Measurements from ENCODE around the gene CRYGN. TPM values are rescaled to one million over a fixed set of nuclear protein-coding genes. Genes with fewer than 3 reads are reported as not detected.
A peak's percentile ranks its signal among the peaks of the same experiment; 100 is the strongest.

Gene CRYGN
- total RNA-seq, 1 donor from 2014 or later, result 3.9 TPM

- DNase-seq (ENCODE audit: low spot score) (no peak), ATAC-seq (peak; percentile 8)
- intact Hi-C loops (cut with DNase I), result no loop called here
These were observed 53.4 kb downstream of the CRYGN start for GRCh38 chr7:151386301-151387160.

- ATAC-seq (no peak), DNase-seq (ENCODE audit: low spot score) (no peak)
- intact Hi-C loops (cut with DNase I), result no loop called here
These were observed 54.2 kb downstream of the CRYGN start for GRCh38 chr7:151385626-151386300.

GRCh38 chr7:151384776-151385625, 54.9 kb downstream of the CRYGN start:
- ATAC-seq (peak; percentile 4), DNase-seq (ENCODE audit: low spot score) (peak; percentile 17)
- intact Hi-C loops (cut with DNase I), result no loop called here

DNA sequence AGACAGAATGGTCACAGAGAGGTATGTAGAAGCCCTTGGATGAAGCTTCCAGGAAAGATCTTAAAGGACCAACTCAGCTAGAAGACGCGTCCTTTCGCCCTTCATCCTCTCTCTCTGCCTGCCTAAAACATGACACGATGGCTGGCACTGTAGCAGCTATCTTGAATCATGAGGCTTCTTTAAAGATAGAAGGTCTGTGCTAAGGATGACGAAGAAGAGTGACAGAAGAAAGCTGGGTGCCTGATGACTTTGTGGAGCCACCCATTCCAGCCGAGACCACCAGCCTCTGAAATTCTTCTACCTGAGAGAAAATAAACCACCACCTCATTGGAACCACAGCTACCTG, 55.6 kb downstream of the CRYGN start:
- intact Hi-C loops (cut with DNase I), result no loop called here

GRCh38 chr7:151383638-151384351, 56.1 kb downstream of the CRYGN start:
- ATAC-seq, result no peak

More for the DNA sequence above, 55.6 kb downstream of the CRYGN start:
- ATAC-seq (no peak), DNase-seq (ENCODE audit: low spot score) (no peak)

DNA sequence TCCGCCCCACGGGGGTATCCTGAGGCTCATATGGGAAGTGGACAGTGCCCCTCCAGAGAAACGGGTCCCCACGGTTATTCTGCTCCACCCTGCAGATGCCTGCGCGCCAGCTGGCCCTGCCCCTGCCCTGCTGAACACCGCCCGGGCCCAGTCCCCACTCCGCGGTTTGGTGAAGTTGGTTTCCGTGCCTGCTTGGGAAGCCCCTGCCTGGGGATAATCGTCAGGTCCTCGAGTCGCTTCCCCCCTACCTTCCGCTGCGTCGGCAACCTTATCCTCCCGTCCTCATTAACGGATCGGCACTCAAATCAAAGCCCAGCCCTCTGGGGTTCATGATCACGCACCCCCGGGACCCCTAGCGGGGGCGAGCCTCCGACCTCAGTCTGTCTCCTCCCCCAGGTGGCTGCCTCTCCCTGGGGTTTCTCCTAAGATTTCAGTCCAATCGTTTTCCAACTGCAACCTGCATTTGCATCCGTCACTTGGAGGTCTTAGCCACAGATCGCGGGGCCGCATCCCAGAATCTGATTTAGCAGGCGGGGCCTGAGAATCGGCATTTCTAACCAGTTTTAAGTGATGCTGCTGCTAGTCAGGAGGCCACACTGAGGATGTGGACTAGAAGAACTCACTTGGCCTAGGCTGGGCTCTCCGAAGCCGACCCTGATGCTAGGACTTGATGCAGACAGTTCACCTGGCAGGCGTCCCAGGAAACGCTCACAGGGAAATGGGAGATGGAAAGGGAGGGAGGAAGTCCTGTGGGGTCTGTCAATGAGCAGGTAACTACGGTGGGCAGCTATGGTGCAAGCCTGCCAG, 57.7 kb downstream of the CRYGN start:
- ATAC-seq (peak; percentile 2), DNase-seq (ENCODE audit: low spot score) (peak; percentile 59)
- intact Hi-C loops (cut with DNase I), result no loop called here

More at GRCh38 chr7:151383638-151384351, 56.1 kb downstream of the CRYGN start:
- intact Hi-C loops (cut with DNase I), result no loop called here
- DNase-seq (ENCODE audit: low spot score), result peak; percentile 51

DNA sequence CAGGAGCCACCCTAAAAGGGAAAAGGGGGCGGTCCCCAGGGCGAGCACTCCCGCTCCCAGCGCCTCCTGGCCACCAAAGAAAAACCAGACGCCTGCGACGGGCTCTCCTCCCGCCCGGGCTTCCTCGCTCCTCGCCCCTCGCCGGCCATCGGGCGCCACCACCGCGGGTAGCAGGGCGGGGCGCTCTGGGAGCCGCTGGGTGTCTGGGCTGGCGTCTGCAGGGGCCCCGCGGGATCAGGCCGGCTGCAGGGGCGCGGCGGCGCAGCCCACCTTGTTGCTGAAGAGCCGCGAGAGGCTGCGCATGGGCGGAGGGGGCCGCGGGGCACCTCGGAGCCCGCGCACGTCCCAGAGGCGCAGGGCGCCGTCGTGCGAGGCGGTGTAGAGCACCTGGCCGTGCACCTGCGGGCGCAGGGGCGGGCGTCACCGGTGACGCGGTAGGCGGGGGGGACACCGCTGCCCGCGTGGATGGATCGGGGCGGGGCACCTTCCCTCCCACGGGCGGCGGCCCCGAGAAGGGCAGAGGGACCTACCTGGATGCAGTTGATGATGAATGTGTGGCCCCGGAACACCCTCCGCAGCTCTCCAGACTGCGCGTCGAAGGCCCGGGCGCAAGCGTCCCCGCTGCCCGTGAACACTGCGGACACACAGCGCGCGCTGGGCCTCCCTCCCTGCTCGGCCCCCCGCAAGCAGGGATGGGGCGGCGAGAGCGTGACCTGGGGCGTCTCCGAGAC, 58.4 kb downstream of the CRYGN start:
- peak; percentile 16 for ATAC-seq
- peak; percentile 60 for DNase-seq (ENCODE audit: low spot score)
- intact Hi-C loops (cut with DNase I), result no loop called here

DNA sequence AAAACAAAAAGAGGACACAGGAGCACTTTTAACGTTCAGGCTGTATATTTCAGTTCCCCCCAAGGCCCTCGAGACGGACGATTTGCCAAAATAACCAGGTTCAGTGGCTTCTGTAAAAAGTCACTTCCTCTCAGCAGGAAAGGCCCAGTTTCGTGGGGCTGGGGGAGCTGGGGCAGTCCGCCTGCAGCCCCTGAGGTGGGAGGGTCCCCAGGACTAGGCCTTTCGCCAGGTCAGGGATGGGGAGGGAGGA, 58.9 kb downstream of the CRYGN start:
- ATAC-seq (no peak), DNase-seq (ENCODE audit: low spot score) (no peak)
- intact Hi-C loops (cut with DNase I), result no loop called here

GRCh38 chr7:151380199-151381097, 59.5 kb downstream of the CRYGN start:
- peak; percentile 56 for DNase-seq (ENCODE audit: low spot score)
- ATAC-seq, result no peak
- intact Hi-C loops (cut with DNase I), result no loop called here

GRCh38 chr7:151379534-151380198, 60.3 kb downstream of the CRYGN start:
- no peak for DNase-seq (ENCODE audit: low spot score)
- ATAC-seq, result peak; percentile 4
- intact Hi-C loops (cut with DNase I), result no loop called here

- ATAC-seq (no peak), DNase-seq (ENCODE audit: low spot score) (peak; percentile 47)
- intact Hi-C loops (cut with DNase I), result no loop called here
These were observed 60.8 kb downstream of the CRYGN start for GRCh38 chr7:151379193-151379520.

Small RNA genes lying within 50 kb of the gene (microRNA-seq; reads per million reads assigned to microRNA genes)
- gene MIR3907, result not detected

Other genes with a start within 250 kb of the CRYGN start
- gene H2BK1, start 229.7 kb downstream of the CRYGN start, total RNA-seq, result not detected
- gene ABCF2, start 212.9 kb downstream of the CRYGN start, total RNA-seq, result 20.8 TPM
- gene CHPF2, start 207.7 kb downstream of the CRYGN start, total RNA-seq, result 23.6 TPM
- 50.7 TPM for gene SMARCD3, start 191.4 kb downstream of the CRYGN start, total RNA-seq
- 48.5 TPM for gene NUB1, start 98.3 kb downstream of the CRYGN start, total RNA-seq
- 101 TPM for gene WDR86, start 30.1 kb downstream of the CRYGN start, total RNA-seq
- 113 TPM for gene RHEB, start 79.8 kb upstream of the CRYGN start, total RNA-seq